ENCODE measurements around the gene LINC00237. TPM values are rescaled to one million over a fixed set of nuclear protein-coding genes. Genes with fewer than 3 reads are reported as not detected.

LINC00237 gene
- total RNA-seq, 1 donor, result not detected

DNA sequence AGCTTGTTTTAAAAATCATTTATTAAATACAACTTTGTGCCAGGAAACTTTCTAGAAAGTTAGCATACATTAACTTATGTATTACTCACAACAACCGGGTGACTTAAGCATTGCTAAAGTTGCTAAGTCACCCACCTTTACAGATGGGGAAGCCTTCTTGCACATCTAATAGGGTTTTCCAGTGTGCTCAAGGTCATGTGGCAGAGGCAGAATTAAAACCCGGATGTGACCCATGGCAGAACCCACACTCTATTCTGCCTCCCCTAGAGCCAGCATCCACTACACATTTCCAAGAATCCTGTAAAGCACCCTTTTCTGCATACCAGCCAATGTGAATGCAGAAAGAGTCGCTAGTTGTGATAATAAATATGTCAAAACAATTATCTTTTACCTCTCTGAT, 13.4 kb downstream of the LINC00237 start:
- Histone ChIP-seq H3K27me3 (ENCODE audit: insufficient read depth, low read length) (peaks cover 85% of the 10 kb centered on the region), H3K9me3 (ENCODE audit: low read depth, low read length) (no peaks in the 10 kb centered on the region), H3K4me1 (ENCODE audit: insufficient read depth, low read length) (peaks cover 11% of the 10 kb centered on the region), H3K4me3 (ENCODE audit: low read length) (no peak overlapping the region)

DNA sequence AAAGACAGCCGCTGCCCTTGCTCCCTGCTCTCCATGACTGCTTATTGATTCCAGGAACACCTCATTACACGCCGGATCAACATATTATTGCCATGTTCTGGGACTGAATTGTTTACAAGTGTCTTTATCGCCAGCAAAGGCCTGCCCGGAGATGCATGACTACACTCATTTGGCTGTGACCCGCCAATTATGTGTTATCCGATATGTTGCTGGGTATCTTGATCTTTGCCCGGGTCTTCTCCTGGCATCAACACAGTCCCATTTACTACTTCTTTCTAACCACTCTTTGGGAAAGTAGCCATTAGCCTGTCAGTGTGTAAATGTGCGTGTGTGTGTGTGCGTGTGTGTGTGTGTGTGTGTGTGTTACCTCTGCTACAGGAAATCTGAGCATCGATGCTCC, 15.4 kb downstream of the LINC00237 start:
- Histone ChIP-seq H3K4me3 (ENCODE audit: low read length) (no peak overlapping the region), H3K9me3 (ENCODE audit: low read depth, low read length) (no peaks in the 10 kb centered on the region), H3K27me3 (ENCODE audit: insufficient read depth, low read length) (peaks cover 74% of the 10 kb centered on the region), H3K4me1 (ENCODE audit: insufficient read depth, low read length) (peaks cover 11% of the 10 kb centered on the region)

DNA sequence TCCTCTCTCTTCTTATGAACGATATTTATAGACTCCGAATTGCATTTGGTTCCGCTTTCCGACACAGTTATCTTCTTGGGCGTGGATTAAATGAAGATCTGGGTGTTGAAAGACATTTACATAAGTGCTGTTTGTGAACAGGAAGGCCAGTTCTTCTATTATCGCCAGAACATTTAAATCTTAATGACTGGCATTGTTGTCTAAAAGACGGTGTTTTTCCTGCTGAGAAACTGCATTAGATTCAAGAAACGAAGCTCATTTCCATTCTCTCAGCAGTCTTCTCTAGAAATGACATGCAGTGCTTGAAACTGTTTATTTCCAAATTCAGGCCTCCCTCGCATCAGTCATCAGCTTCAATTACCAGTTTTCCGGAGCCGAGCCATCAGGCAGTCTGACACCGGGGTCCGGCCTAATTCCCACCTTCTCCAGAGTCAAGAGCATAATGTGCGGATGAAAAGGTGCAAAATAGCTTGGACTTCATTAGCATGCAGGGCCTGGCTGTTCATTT, 16.0 kb downstream of the LINC00237 start:
- Histone ChIP-seq H3K4me1 (ENCODE audit: insufficient read depth, low read length) (peaks cover 11% of the 10 kb centered on the region), H3K27me3 (ENCODE audit: insufficient read depth, low read length) (peaks cover 73% of the 10 kb centered on the region), H3K9me3 (ENCODE audit: low read depth, low read length) (no peaks in the 10 kb centered on the region), H3K4me3 (ENCODE audit: low read length) (no peak overlapping the region)

DNA sequence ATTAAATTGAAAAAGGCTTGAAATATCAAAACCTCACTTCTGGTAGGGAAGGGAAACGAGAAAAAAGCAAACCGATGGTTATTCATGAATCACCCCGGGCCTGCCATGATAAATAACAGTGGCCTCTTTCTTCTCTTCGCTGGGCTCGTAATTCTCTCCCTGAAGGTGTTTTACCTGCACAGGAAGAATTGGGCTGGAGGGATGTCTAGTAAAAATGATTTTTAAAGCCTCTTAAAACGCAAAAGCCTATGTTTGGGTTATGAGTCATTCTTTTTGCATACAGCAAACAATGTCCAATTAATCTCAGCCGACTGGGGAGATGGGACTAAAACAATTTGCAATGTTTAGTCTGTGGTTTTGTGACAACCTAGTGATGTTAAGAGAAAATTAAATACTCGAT, 16.8 kb downstream of the LINC00237 start:
- Histone ChIP-seq H3K27me3 (ENCODE audit: insufficient read depth, low read length) (peaks cover 76% of the 10 kb centered on the region), H3K9me3 (ENCODE audit: low read depth, low read length) (no peaks in the 10 kb centered on the region), H3K4me3 (ENCODE audit: low read length) (no peak overlapping the region), H3K4me1 (ENCODE audit: insufficient read depth, low read length) (peaks cover 11% of the 10 kb centered on the region)

DNA sequence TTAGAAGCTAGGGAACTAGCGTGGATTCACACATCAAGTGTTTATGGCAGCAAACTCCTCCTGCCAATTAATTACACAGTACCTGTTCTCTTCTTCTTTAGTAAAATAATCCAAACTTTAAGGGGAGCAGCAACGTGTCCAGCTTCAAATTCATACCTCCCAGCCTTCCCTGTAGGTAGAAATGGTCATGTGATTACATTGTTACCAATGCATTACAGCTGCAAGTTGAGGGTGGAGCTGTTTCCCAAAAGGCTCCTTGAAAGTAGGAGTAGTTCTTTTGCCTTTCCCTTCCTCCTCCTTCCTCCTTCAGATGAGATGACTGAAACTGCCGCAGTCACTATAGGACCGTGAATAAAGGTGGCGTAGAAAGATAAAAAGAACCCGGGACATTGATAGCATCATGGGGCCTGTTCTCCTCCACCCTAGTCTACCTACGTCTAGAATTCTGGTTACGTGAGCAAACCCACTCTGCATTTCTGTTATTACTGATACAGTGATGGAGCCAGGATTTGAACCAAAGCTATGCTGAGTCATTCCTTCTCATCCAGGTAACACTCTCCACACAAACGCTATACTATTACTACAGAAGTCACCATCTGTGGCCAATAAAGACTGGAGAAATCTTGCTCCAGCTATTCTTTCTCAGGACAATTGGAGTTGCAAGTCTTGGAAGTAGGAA, 18.2 kb downstream of the LINC00237 start:
- H3K27me3 ChIP-seq (ENCODE audit: insufficient read depth, low read length), result peaks cover 62% of the 10 kb centered on the region
- H3K4me3 ChIP-seq (ENCODE audit: low read length), result no peak overlapping the region
- H3K4me1 ChIP-seq (ENCODE audit: insufficient read depth, low read length), result peaks cover 11% of the 10 kb centered on the region
- H3K9me3 ChIP-seq (ENCODE audit: low read depth, low read length), result no peaks in the 10 kb centered on the region

DNA sequence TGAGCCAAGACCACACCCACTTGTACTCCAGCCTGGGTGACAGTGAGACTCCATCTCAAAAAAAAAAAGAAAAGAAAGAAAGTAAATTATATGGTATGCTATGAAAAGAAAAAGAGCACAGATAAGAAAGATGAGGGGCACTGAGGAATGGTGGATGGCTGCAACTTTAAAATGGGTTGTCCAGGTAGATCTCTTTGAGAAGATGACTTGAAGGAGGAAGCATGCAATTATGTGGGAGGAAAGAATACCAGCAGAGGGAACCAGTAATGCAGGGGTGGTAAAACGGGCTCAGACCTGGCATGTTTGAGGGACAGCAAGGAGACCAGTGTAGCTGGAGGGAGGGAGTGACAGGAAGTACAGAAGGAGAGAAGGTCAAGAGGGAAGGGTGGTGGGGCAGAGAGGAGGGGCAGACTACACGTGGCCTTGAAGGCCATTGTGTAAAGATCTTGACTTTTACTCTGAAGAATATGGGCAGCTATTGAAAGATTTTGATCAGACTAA, 22.3 kb downstream of the LINC00237 start:
- Histone ChIP-seq H3K4me1 (ENCODE audit: insufficient read depth, low read length) (no peaks in the 10 kb centered on the region), H3K27me3 (ENCODE audit: insufficient read depth, low read length) (peaks cover 42% of the 10 kb centered on the region), H3K9me3 (ENCODE audit: low read depth, low read length) (no peaks in the 10 kb centered on the region), H3K4me3 (ENCODE audit: low read length) (no peak overlapping the region)

- H3K4me1 ChIP-seq (ENCODE audit: insufficient read depth, low read length), result no peaks in the 10 kb centered on the region
- no peaks in the 10 kb centered on the region for H3K9me3 ChIP-seq (ENCODE audit: low read depth, low read length)
- peaks cover 39% of the 10 kb centered on the region for H3K27me3 ChIP-seq (ENCODE audit: insufficient read depth, low read length)
- H3K4me3 ChIP-seq (ENCODE audit: low read length), result no peak overlapping the region
Measured at GRCh38 chr20:21082584-21082983, 23.6 kb downstream of the LINC00237 start.

GRCh38 chr20:21077809-21078345, 28.3 kb downstream of the LINC00237 start:
- Histone ChIP-seq H3K4me3 (ENCODE audit: low read length) (no peak overlapping the region), H3K27me3 (ENCODE audit: insufficient read depth, low read length) (peaks cover 36% of the 10 kb centered on the region), H3K9me3 (ENCODE audit: low read depth, low read length) (no peaks in the 10 kb centered on the region), H3K4me1 (ENCODE audit: insufficient read depth, low read length) (no peaks in the 10 kb centered on the region)

DNA sequence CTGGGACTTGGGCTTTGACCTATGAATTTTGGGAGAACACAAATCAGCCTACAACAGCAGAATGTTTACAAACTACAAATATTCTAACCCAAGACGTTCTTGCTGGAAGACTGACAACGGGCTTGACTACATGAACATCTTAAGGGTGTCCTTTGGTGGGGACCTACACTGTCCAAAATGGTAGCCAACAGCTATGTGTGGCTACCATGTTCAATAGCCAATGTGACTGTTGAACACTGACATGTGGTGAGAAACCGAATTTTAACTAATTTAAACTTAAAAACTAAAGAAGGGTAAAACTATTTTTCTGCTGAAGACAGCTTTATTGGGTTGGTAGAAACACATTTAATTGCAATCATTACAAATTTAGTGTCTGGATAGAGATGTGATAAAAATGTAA, 30.1 kb downstream of the LINC00237 start:
- H3K27me3 ChIP-seq (ENCODE audit: insufficient read depth, low read length), result peaks cover 29% of the 10 kb centered on the region
- no peaks in the 10 kb centered on the region for H3K4me1 ChIP-seq (ENCODE audit: insufficient read depth, low read length)
- H3K4me3 ChIP-seq (ENCODE audit: low read length), result no peak overlapping the region
- no peaks in the 10 kb centered on the region for H3K9me3 ChIP-seq (ENCODE audit: low read depth, low read length)

DNA sequence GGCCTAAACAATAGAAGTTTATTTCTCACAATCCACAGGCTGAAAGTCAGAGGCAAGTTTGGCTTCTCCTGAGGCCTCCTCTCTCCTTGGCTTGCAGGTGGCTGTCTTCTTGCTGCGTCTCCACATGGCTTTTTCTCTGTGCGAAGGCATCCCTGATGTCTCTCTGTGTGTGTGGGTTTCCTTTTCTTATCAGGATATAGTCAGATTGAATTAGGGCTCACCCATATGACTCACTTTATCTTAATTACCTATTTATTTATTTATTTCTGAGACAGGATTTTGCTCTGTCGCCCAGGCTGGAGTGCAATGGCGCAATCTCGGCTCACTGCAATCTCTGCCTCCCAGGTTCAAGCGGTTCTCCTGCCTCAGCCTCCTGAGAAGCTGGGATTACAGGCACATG, 30.7 kb downstream of the LINC00237 start:
- Histone ChIP-seq H3K4me3 (ENCODE audit: low read length) (no peak overlapping the region), H3K4me1 (ENCODE audit: insufficient read depth, low read length) (no peaks in the 10 kb centered on the region), H3K27me3 (ENCODE audit: insufficient read depth, low read length) (peaks cover 32% of the 10 kb centered on the region), H3K9me3 (ENCODE audit: low read depth, low read length) (no peaks in the 10 kb centered on the region)

DNA sequence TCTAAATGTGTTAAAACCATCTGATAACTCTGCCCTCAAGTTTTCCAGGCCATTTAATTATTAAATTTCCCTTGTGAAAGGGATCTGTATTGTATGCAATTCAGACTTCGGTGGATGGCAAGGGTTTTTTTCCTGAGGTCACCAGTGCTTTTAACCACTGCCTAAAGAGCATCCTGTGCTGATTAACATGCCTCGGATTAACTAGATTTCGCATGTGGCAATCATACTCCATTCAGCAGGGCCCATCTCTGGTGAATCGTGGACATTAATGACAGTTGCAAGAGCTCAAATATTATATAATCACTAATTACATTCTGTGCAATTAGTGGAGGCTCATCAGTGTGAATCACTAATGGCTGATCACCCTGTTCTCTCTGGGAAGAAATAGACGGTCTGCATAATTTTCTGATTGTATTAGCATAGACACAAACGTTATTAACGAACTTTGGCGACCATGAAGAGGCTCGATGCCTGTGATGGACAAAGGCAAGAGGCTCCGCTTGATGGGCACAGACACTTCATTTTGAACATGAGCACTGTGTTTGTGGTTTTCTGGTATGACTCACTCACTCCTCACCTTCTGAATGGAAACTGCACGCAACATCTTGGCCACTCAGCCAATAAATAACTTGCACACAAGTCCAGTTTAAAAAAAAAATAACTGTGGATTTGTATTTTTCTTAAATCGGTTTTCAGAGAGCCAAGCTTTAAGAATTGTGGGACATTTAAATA, 31.4 kb downstream of the LINC00237 start:
- Histone ChIP-seq H3K27me3 (ENCODE audit: insufficient read depth, low read length) (peaks cover 33% of the 10 kb centered on the region), H3K4me3 (ENCODE audit: low read length) (no peak overlapping the region), H3K4me1 (ENCODE audit: insufficient read depth, low read length) (no peaks in the 10 kb centered on the region), H3K9me3 (ENCODE audit: low read depth, low read length) (no peaks in the 10 kb centered on the region)

- Histone ChIP-seq H3K9me3 (ENCODE audit: low read depth, low read length) (no peaks in the 10 kb centered on the region), H3K27me3 (ENCODE audit: insufficient read depth, low read length) (peaks cover 30% of the 10 kb centered on the region), H3K4me1 (ENCODE audit: insufficient read depth, low read length) (no peaks in the 10 kb centered on the region), H3K4me3 (ENCODE audit: low read length) (no peak overlapping the region)
Measured at GRCh38 chr20:21067255-21067654, 38.9 kb downstream of the LINC00237 start.

GRCh38 chr20:21064924-21065323, 41.2 kb downstream of the LINC00237 start:
- H3K4me1 ChIP-seq (ENCODE audit: insufficient read depth, low read length), result no peaks in the 10 kb centered on the region
- H3K9me3 ChIP-seq (ENCODE audit: low read depth, low read length), result no peaks in the 10 kb centered on the region
- H3K27me3 ChIP-seq (ENCODE audit: insufficient read depth, low read length), result peaks cover 24% of the 10 kb centered on the region
- no peak overlapping the region for H3K4me3 ChIP-seq (ENCODE audit: low read length)

- Histone ChIP-seq H3K4me3 (ENCODE audit: low read length) (no peak overlapping the region), H3K27me3 (ENCODE audit: insufficient read depth, low read length) (peaks cover 30% of the 10 kb centered on the region), H3K9me3 (ENCODE audit: low read depth, low read length) (no peaks in the 10 kb centered on the region), H3K4me1 (ENCODE audit: insufficient read depth, low read length) (no peaks in the 10 kb centered on the region)
Measured at GRCh38 chr20:21063276-21063675, 42.9 kb downstream of the LINC00237 start.

- Histone ChIP-seq H3K4me1 (ENCODE audit: insufficient read depth, low read length) (no peaks in the 10 kb centered on the region), H3K4me3 (ENCODE audit: low read length) (no peak overlapping the region), H3K9me3 (ENCODE audit: low read depth, low read length) (no peaks in the 10 kb centered on the region), H3K27me3 (ENCODE audit: insufficient read depth, low read length) (peaks cover 8% of the 10 kb centered on the region)
Measured at GRCh38 chr20:21053002-21053762, 53.0 kb downstream of the LINC00237 start.

Measured in mononuclear cell (primary cell).